Hepatic stellate cell (primary cell): Measurements from ENCODE around the gene MPHOSPH10.
"Not testable (repeated sequence)": the region's sequence is repeated elsewhere in the genome, so short reads cannot be mapped to it uniquely, and the experiment has no call there.

Experiments
- DNase-seq: peaks from one replicate; pipeline ENCODE4 v3.0.0; 2011; ENCODE audit warnings: low spot score

MPHOSPH10 gene

GRCh38 chr2:71122387-71123298 lies 7.8 kb upstream of the MPHOSPH10 start:
- no peak for DNase-seq

- no peak for DNase-seq
These were observed 4.7 kb upstream of the MPHOSPH10 start for GRCh38 chr2:71125506-71126294.

GRCh38 chr2:71126957-71127356 lies 3.5 kb upstream of the MPHOSPH10 start:
- DNase-seq, result no peak

GRCh38 chr2:71129114-71129901 lies 1.1 kb upstream of the MPHOSPH10 start:
- DNase-seq, result peak; percentile 12

GRCh38 chr2:71129902-71130151 lies 607 bp upstream of the MPHOSPH10 start:
- no peak for DNase-seq

GRCh38 chr2:71130905-71131244 lies 441 bp downstream of the MPHOSPH10 start:
- DNase-seq, result no peak

GRCh38 chr2:71131387-71132166 lies 1.1 kb downstream of the MPHOSPH10 start:
- not testable (repeated sequence) for DNase-seq

GRCh38 chr2:71133603-71134002 lies 3.2 kb downstream of the MPHOSPH10 start:
- DNase-seq, result no peak

GRCh38 chr2:71136174-71136573 lies 5.7 kb downstream of the MPHOSPH10 start:
- no peak for DNase-seq

- DNase-seq, result no peak
These were observed 13.3 kb downstream of the MPHOSPH10 start for GRCh38 chr2:71143782-71144181.

- DNase-seq, result no peak
These were observed 18.2 kb downstream of the MPHOSPH10 start for GRCh38 chr2:71148506-71149063.

- DNase-seq, result no peak
These were observed 19.8 kb downstream of the MPHOSPH10 start for GRCh38 chr2:71150082-71150816.

GRCh38 chr2:71151620-71152019 lies 21.2 kb downstream of the MPHOSPH10 start:
- DNase-seq, result no peak

- DNase-seq, result no peak
These were observed 23.3 kb downstream of the MPHOSPH10 start for GRCh38 chr2:71153585-71154224.

- DNase-seq, result no peak
These were observed 23.8 kb downstream of the MPHOSPH10 start for GRCh38 chr2:71154279-71154678.

GRCh38 chr2:71154798-71155197 lies 24.4 kb downstream of the MPHOSPH10 start:
- no peak for DNase-seq

GRCh38 chr2:71155846-71156245 lies 25.4 kb downstream of the MPHOSPH10 start:
- no peak for DNase-seq

- peak; percentile 55 for DNase-seq
These were observed 26.1 kb downstream of the MPHOSPH10 start for GRCh38 chr2:71156573-71156972.

- DNase-seq, result peak; percentile 50
These were observed 26.8 kb downstream of the MPHOSPH10 start for GRCh38 chr2:71157124-71157793.

GRCh38 chr2:71166812-71167211 lies 36.4 kb downstream of the MPHOSPH10 start:
- DNase-seq, result no peak
